Right lobe of liver (tissue), 6 donors: ENCODE measurements around the gene KRT85. TPM values are rescaled to one million over a fixed set of nuclear protein-coding genes. Genes with fewer than 3 reads are reported as not detected.

ENCODE experiments used
- ATAC-seq, 4 donors: fragments of 200-7000 bp; cut with Tn5 transposase; one replicate each; pipeline ENCODE4 v1.9.1; 2020; ENCODE audit warnings: mild to moderate bottlenecking in 4 of 4, moderate library complexity in 4 of 4
- DNase-seq, 3 donors: peaks; one replicate each; pipeline ENCODE4 v3.0.0-alpha.2; 2020
- H3K27ac ChIP-seq, 3 donors: fragments of 200-600 bp; one replicate each; pipeline ENCODE4 v1.8.0; 2022
- H3K27me3 ChIP-seq, 2 donors: fragments of 200-600 bp; one replicate each; pipeline ENCODE4 v1.8.0; 2022
- H3K36me3 ChIP-seq, 4 donors: fragments of 200-600 bp; sonication (generic) in 1 of 4; one replicate each; pipeline versions ENCODE4 v1.5.1 to v1.8.0; 2017 to 2022; ENCODE audit warnings: control low read depth in 1 of 4
- H3K4me1 ChIP-seq, 4 donors: fragments of 200-600 bp; sonication (generic) in 1 of 4; one replicate each; pipeline versions ENCODE4 v1.5.1 to v1.8.0; 2017 to 2022; ENCODE audit warnings: control low read depth in 1 of 4
- H3K4me3 ChIP-seq, 3 donors: fragments of 200-600 bp; one replicate each; pipeline ENCODE4 v1.8.0; 2022
- H3K9me3 ChIP-seq, 4 donors: fragments of 200-600 bp; sonication (generic) in 1 of 4; one replicate each; pipeline versions ENCODE4 v1.5.1 to v1.8.0; 2017 to 2022; ENCODE audit warnings: control low read depth in 1 of 4
- CTCF ChIP-seq, 4 donors: fragments of 200-600 bp in 3 of 4; fragments of 450-650 bp in 1 of 4; IDR thresholded peaks; one replicate each; pipeline versions ENCODE4 v1.5.1 to v1.8.0; 2016 to 2022; ENCODE audit warnings: antibody characterized with exemption in 4 of 4, mild to moderate bottlenecking in 2 of 4
- POLR2A ChIP-seq: fragments of 450-650 bp; IDR thresholded peaks from one replicate; pipeline ENCODE4 v1.6.1; 2017; ENCODE audit warnings: antibody characterized with exemption, mild to moderate bottlenecking
- WGBS: methylation state at CpG from one replicate; pipeline ENCODE4 v1.1.6; 2018; ENCODE audit warnings: low coverage, low lambda C conversion rate; ENCODE audit not compliant: insufficient coverage; ENCODE audit errors: missing lambda C conversion rate; 5-methylcytosine and 5-hydroxymethylcytosine counted together
- intact Hi-C, 2 donors: fragments of 100-400 bp; cut with DNase I; formaldehyde crosslinking; loops; one replicate each; pipeline versions ENCODE4 v1.11.2 to v1.14.1; 2022
- total RNA-seq, 6 experiments: library from RNA; depleted of rRNA in 2 of 6; stranded (reverse); fragments of >200 nt in 2 of 6; fragmentation: NEBNext Ultra II Directional in 3 of 6; extraction: Animal tissue kit (Norgen Biotek cat#: 25700) in 3 of 6; gene quantifications; one replicate each; pipeline versions ENCODE4 v1.1.0 to v1.2.4, GENCODE V29; 2016 to 2023
- donor health status: DM: no; HTN: yes; CAD: no.
- donor health status: DM: no; HTN: no; CAD: no.
- donor health status: DM: no; HTN: no; CAD: no.
- donor health status: DM: no; HTN: yes; CAD: no.
- donor health status: DM: no; HTN: yes; CAD: no.

KRT85 gene
- total RNA-seq, 6 experiments from 2014 or later = not detected

GRCh38 chr12:52341066-52341580, 26.2 kb downstream of the KRT85 start:
- 80% methylated on average over 1 of the region's 14 CpGs for WGBS
- no peak for TF ChIP-seq POLR2A
- no peak for TF ChIP-seq CTCF (IDR thresholded peaks at IDR 0.05)
- Histone ChIP-seq H3K36me3 (no peaks in the 10 kb centered on the region), H3K27ac (no peak overlapping the region), H3K4me1 (peaks cover 0 to 6% (median 0%) of the 10 kb centered on the region in 4 donors), H3K27me3 (no peaks in the 10 kb centered on the region), H3K4me3 (no peak overlapping the region), H3K9me3 (no peaks in the 10 kb centered on the region)
- intact Hi-C loops = no loop called here
- ATAC-seq (no peak), DNase-seq (no peak)

- intact Hi-C loops = no loop called here
- DNase-seq = no peak
- no peak overlapping the region for H3K4me3 ChIP-seq
These were observed 28.9 kb downstream of the KRT85 start for GRCh38 chr12:52338241-52338960.

GRCh38 chr12:52337054-52337453, 30.2 kb downstream of the KRT85 start:
- intact Hi-C loops = no loop called here
- Histone ChIP-seq H3K4me3 (no peak overlapping the region), H3K36me3 (no peaks in the 10 kb centered on the region), H3K27ac (no peak overlapping the region), H3K27me3 (no peaks in the 10 kb centered on the region), H3K9me3 (no peaks in the 10 kb centered on the region), H3K4me1 (peaks cover 0 to 17% (median 4%) of the 10 kb centered on the region in 4 donors)
- DNase-seq = no peak
- WGBS = 60% methylated on average over 1 of the region's 1 CpG
- ATAC-seq = no peak
- no peak for TF ChIP-seq POLR2A
- no peak for TF ChIP-seq CTCF (IDR thresholded peaks at IDR 0.05)

More at GRCh38 chr12:52338241-52338960, 28.9 kb downstream of the KRT85 start:
- Histone ChIP-seq H3K27ac (no peak overlapping the region), H3K36me3 (no peaks in the 10 kb centered on the region), H3K27me3 (no peaks in the 10 kb centered on the region), H3K4me1 (peaks cover 0 to 13% (median 4%) of the 10 kb centered on the region in 4 donors), H3K9me3 (no peaks in the 10 kb centered on the region)
- 76% methylated on average over 7 of the region's 10 CpGs for WGBS
- no peak for ATAC-seq
- no peak for TF ChIP-seq CTCF (IDR thresholded peaks at IDR 0.05)
- no peak for TF ChIP-seq POLR2A

- WGBS = 56% methylated on average over 2 of the region's 2 CpGs
These were observed 30.6 kb downstream of the KRT85 start for GRCh38 chr12:52336641-52337040.

More at GRCh38 chr12:52336641-52337040, 30.6 kb downstream of the KRT85 start:
- TF ChIP-seq POLR2A (no peak), CTCF (IDR thresholded peaks at IDR 0.05) (no peak)
- no peak overlapping the region for H3K27ac ChIP-seq
- DNase-seq = no peak
- peaks cover 0 to 21% (median 4%) of the 10 kb centered on the region in 4 donors for H3K4me1 ChIP-seq
- no peak overlapping the region for H3K4me3 ChIP-seq
- no peaks in the 10 kb centered on the region for H3K36me3 ChIP-seq
- no peaks in the 10 kb centered on the region for H3K27me3 ChIP-seq
- ATAC-seq = no peak
- H3K9me3 ChIP-seq = no peaks in the 10 kb centered on the region
- intact Hi-C loops = no loop called here
